Measurements from ENCODE around the gene MS4A6E.

GRCh38 chr11:60328460-60328859 is 1.4 kb downstream of the MS4A6E start:
- no peak for TF ChIP-seq GATA3 (IDR thresholded peaks at IDR 0.05; ENCODE audit: low read depth, low read length)
- no peak for TF ChIP-seq GATA2 (IDR thresholded peaks at IDR 0.05; ENCODE audit: low read depth, low read length)

Data from SH-SY5Y (cell line).